DOHH2 (cell line): ENCODE measurements around the gene SMPD1.

Source experiments
- H3F3A ChIP-seq: fragments of 200-600 bp; sonication (generic), shearing (Covaris generic); 2 replicates; pipeline ENCODE4 v1.6.0; 2016; ENCODE audit warnings: antibody characterized with exemption, mild to moderate bottlenecking; ENCODE audit not compliant: control insufficient read depth, insufficient read depth
- H3K27ac ChIP-seq: fragments of 200-600 bp; sonication (generic); 2 replicates; pipeline ENCODE4 v1.5.1; 2014; ENCODE audit warnings: low read depth, mild to moderate bottlenecking, low read length, moderate library complexity
- H3K27me3 ChIP-seq: fragments of 200-600 bp; sonication (generic); 2 replicates; pipeline ENCODE4 v1.6.1; 2014; ENCODE audit warnings: mild to moderate bottlenecking, low read length, mixed read lengths; ENCODE audit not compliant: control insufficient read depth
- H3K36me3 ChIP-seq: fragments of 200-600 bp; sonication (generic); 2 replicates; pipeline ENCODE4 v1.6.1; 2014; ENCODE audit warnings: mild to moderate bottlenecking, low read length, moderate library complexity, mixed read lengths; ENCODE audit not compliant: control insufficient read depth
- H3K4me1 ChIP-seq: fragments of 200-600 bp; sonication (generic); 2 replicates; pipeline ENCODE4 v1.6.1; 2014; ENCODE audit warnings: mild to moderate bottlenecking, low read length, mixed read lengths; ENCODE audit not compliant: control insufficient read depth
- H3K4me2 ChIP-seq: fragments of 200-600 bp; sonication (generic); 2 replicates; pipeline ENCODE4 v1.6.0; 2014; ENCODE audit warnings: mild to moderate bottlenecking, low read length, moderate library complexity
- H3K4me3 ChIP-seq: fragments of 200-600 bp; sonication (generic); 2 replicates; pipeline ENCODE4 v1.5.1; 2014; ENCODE audit warnings: mild to moderate bottlenecking, low read length, mixed read lengths
- H3K79me2 ChIP-seq: fragments of 200-600 bp; sonication (generic); 2 replicates; pipeline ENCODE4 v1.6.1; 2014; ENCODE audit warnings: mild to moderate bottlenecking, low read length, mixed read lengths; ENCODE audit not compliant: control insufficient read depth
- H3K9me2 ChIP-seq: fragments of 200-600 bp; sonication (generic); replicated peaks from 2 replicates; pipeline ENCODE4 v1.6.1; 2014; ENCODE audit warnings: mild to moderate bottlenecking, low read length, mixed read lengths; ENCODE audit not compliant: control insufficient read depth
- H3K9me3 ChIP-seq: fragments of 200-600 bp; sonication (generic); 2 replicates; pipeline ENCODE4 v1.6.1; 2014; ENCODE audit warnings: antibody characterized with exemption, low read length, mixed read lengths; ENCODE audit not compliant: control insufficient read depth, insufficient read depth
- H4K20me1 ChIP-seq: fragments of 200-600 bp; sonication (generic); 2 replicates; pipeline ENCODE4 v1.6.0; 2014; ENCODE audit warnings: low read depth, mild to moderate bottlenecking, antibody characterized with exemption, low read length, moderate library complexity; ENCODE audit not compliant: control insufficient read depth, insufficient read depth
- EZH2phosphoT487 ChIP-seq: fragments of 200-600 bp; sonication (generic); IDR thresholded peaks from 2 replicates; pipeline ENCODE4 v1.6.1; 2017; ENCODE audit warnings: borderline replicate concordance, mild to moderate bottlenecking, antibody characterized with exemption, low read length, moderate library complexity, mixed read lengths
- TF ChIP-seq, protein P1 (sequence below): fragments of 200-600 bp; sonication (generic); IDR thresholded peaks from one replicate; pipeline ENCODE4 v1.5.1; 2014; ENCODE audit warnings: antibody characterized with exemption, mild to moderate bottlenecking, low read depth, low read length; ENCODE audit not compliant: poor library complexity, severe bottlenecking

SMPD1 gene

DNA sequence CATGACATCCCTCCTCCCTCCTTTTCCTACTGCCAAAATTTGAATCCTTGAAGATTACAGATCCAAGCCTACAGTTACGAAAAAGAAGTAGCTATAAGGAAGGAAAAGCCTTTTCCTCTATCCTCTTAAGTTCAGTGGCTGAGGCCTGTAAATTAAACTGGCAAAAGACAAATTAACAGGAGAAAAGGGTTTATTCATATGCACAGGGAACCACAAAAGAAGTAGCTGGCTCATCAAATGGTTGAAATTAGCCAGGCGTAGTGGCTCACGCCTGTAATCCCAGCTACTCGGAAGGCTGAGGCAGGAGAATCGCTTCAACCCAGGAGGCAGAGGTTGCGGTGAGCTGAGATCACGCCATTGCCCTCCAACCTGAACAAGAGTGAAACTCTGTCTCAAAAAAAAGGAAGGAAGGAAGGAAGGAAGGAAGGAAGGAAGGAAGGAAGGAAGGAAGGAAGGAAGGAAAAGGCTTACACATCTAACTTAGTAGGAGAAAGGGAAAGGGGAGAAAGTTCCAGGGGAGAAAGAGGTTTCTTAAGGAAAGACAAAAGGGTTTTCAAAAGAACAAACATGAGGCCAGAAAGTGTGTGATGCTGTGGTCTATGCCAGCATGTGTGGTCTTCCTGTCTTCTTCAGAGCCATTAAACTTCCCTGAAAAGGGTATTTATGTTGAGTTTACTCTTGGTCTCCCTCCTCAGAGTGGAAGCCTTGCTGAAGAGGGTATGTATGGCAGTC, 5.1 kb upstream of the SMPD1 start:
- no peak overlapping the region for H3K4me2 ChIP-seq
- TF ChIP-seq EZH2phosphoT487, result no peak
- TF ChIP-seq, protein P1, sequence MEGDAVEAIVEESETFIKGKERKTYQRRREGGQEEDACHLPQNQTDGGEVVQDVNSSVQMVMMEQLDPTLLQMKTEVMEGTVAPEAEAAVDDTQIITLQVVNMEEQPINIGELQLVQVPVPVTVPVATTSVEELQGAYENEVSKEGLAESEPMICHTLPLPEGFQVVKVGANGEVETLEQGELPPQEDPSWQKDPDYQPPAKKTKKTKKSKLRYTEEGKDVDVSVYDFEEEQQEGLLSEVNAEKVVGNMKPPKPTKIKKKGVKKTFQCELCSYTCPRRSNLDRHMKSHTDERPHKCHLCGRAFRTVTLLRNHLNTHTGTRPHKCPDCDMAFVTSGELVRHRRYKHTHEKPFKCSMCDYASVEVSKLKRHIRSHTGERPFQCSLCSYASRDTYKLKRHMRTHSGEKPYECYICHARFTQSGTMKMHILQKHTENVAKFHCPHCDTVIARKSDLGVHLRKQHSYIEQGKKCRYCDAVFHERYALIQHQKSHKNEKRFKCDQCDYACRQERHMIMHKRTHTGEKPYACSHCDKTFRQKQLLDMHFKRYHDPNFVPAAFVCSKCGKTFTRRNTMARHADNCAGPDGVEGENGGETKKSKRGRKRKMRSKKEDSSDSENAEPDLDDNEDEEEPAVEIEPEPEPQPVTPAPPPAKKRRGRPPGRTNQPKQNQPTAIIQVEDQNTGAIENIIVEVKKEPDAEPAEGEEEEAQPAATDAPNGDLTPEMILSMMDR, result no peak
- H3F3A ChIP-seq, result no peaks in the 10 kb centered on the region; the same call in 1 of the 2 replicates

DNA sequence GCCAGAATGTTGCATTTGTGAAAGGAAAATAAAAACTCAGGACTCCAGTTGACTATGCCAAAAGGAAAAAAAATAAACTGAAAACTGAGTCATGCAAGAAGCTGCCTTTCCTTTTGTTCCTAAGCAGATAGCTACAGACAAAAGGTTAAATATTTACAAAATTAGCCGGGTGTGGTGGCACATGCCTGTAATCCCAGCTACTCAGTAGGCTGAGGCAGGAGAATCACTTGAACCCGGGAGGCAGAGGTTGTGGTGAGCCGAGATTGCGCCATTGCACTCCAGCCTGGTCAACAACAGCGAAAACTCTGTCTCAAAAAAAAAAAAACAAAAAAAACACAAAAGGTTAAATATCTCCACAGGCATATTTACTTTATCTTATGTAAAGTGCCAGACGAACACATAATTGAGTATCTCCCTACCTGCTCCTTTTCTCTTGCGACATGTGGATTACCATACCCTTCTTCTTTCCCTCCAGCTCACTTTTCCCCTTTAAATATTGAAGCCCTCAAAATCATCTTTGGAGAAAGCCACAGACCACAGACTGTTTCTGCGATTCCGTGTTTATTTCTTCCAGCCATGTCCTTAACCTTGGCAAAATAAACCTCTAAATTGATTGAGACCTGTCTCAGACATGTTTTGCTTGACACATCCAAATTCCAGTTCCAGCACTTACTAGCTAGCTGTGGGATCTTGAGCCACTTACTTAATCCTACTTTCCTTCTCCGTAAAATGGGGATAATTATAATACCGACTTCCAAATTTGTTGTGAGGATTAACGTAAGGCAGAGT, 2.3 kb upstream of the SMPD1 start:
- no peaks in the 10 kb centered on the region for H3K9me3 ChIP-seq
- no peaks in the 10 kb centered on the region for H3K79me2 ChIP-seq
- no peaks in the 10 kb centered on the region for H3K36me3 ChIP-seq
- no peaks in the 10 kb centered on the region for H3K27me3 ChIP-seq
- TF ChIP-seq, protein P1, result no peak
- no peak for TF ChIP-seq EZH2phosphoT487
- H3K9me2 ChIP-seq, result no peaks in the 10 kb centered on the region
- no peak overlapping the region for H3K4me2 ChIP-seq
- H3K27ac ChIP-seq, result no peak overlapping the region
- no peaks in the 10 kb centered on the region; the same call in 1 of the 2 replicates for H3F3A ChIP-seq
- peaks cover 20% of the 10 kb centered on the region for H3K4me1 ChIP-seq
- H4K20me1 ChIP-seq, result no peaks in the 10 kb centered on the region
- H3K4me3 ChIP-seq, result no peak overlapping the region

More for the DNA sequence above, 5.1 kb upstream of the SMPD1 start:
- Histone ChIP-seq H3K27me3 (no peaks in the 10 kb centered on the region), H3K4me1 (peaks cover 12% of the 10 kb centered on the region), H3K36me3 (no peaks in the 10 kb centered on the region), H4K20me1 (no peaks in the 10 kb centered on the region), H3K27ac (no peak overlapping the region), H3K79me2 (no peaks in the 10 kb centered on the region), H3K9me2 (no peaks in the 10 kb centered on the region), H3K9me3 (no peaks in the 10 kb centered on the region), H3K4me3 (no peak overlapping the region)

DNA sequence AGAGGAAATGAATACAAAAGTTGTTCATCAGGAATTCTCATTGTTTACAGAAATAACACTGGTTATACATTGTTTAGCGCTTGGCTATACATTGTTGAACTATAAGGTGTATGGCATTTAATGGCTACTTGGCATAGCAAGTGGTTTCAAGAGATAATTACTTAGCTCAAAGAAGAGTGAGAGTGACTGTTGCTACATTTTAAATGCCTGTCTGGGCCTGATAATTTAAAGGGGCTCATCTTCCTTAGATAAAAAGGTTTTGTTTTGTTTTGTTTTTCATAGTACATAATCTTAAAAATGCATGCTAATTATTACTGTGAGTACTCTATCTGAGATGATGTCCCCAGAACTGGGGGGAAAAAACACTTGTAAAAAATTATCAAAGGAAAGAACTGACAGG, 1.5 kb upstream of the SMPD1 start:
- Histone ChIP-seq H3K27me3 (no peaks in the 10 kb centered on the region), H3K4me2 (peak overlapping the region; percentile 91; the same call in 1 of the 2 replicates)

More for the DNA sequence above, 1.5 kb upstream of the SMPD1 start:
- TF ChIP-seq, protein P1, result no peak
- no peak for TF ChIP-seq EZH2phosphoT487
- Histone ChIP-seq H3F3A (no peaks in the 10 kb centered on the region; the same call in 1 of the 2 replicates), H3K9me2 (no peaks in the 10 kb centered on the region), H3K79me2 (no peaks in the 10 kb centered on the region), H3K9me3 (no peaks in the 10 kb centered on the region), H4K20me1 (no peaks in the 10 kb centered on the region), H3K36me3 (no peaks in the 10 kb centered on the region), H3K4me1 (peaks cover 20% of the 10 kb centered on the region), H3K4me3 (no peak overlapping the region), H3K27ac (no peak overlapping the region)
